HEK293T (cell line): ENCODE results near the gene KLHL1.

Source experiments
- ARNT ChIP-seq: fragments of 450-650 bp; IDR thresholded peaks from 2 replicates; pipeline ENCODE4 v1.6.1; 2017; ENCODE audit warnings: mild to moderate bottlenecking
- CTBP1 ChIP-seq: fragments of 450-650 bp; IDR thresholded peaks from 2 replicates; pipeline ENCODE4 v1.6.1; 2016; ENCODE audit warnings: borderline replicate concordance
- ELF4 ChIP-seq: fragments of 450-650 bp; IDR thresholded peaks from 2 replicates; pipeline ENCODE4 v1.6.1; 2017; ENCODE audit warnings: antibody characterized with exemption
- FOXK2 ChIP-seq: fragments of 450-650 bp; IDR thresholded peaks from 2 replicates; pipeline ENCODE4 v1.6.1; 2016; ENCODE audit warnings: mild to moderate bottlenecking
- FOXM1 ChIP-seq: fragments of 450-650 bp; IDR thresholded peaks from 2 replicates; pipeline ENCODE4 v1.6.1; 2017; ENCODE audit warnings: mild to moderate bottlenecking, borderline replicate concordance
- HDGF ChIP-seq: fragments of 450-650 bp; IDR thresholded peaks from 2 replicates; pipeline ENCODE4 v1.6.1; 2017; ENCODE audit warnings: antibody characterized with exemption, borderline replicate concordance
- NFRKB ChIP-seq: fragments of 450-650 bp; IDR thresholded peaks from 2 replicates; pipeline ENCODE4 v1.6.1; 2016; ENCODE audit warnings: mild to moderate bottlenecking, moderate library complexity
- SP1 ChIP-seq: fragments of 450-650 bp; IDR thresholded peaks from 2 replicates; pipeline ENCODE4 v1.6.1; 2017
- SUZ12 ChIP-seq: fragments of 450-650 bp; IDR thresholded peaks from 2 replicates; pipeline ENCODE4 v1.6.1; 2016; ENCODE audit warnings: mild to moderate bottlenecking
- TF ChIP-seq, protein P1 (sequence below): fragments of 450-650 bp; IDR thresholded peaks from 2 replicates; pipeline ENCODE4 v1.6.1; 2016

DNA sequence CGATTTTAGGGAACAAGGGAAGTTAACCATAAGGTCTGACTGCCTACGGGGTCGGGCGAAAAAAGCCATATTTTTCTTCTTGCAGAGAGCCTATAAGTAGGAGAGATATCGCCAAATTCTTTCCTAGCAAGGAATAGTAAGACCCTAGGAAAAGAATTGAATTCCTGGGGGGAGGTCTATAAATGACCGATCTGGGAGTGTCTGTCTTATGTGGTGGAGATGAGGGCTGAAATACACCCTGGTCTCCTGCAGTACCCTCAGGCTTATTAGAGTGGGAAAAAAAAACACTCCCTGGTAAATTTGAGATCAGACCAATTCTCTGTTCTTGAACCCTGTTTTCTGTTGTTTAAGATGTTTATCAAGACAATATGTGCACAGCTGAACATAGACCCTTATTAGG lies 448.1 kb downstream of the KLHL1 start:
- TF ChIP-seq SP1 (no peak), HDGF (no peak), SUZ12 (no peak), ELF4 (no peak), CTBP1 (no peak), NFRKB (no peak), FOXM1 (no peak), FOXK2 (no peak), ARNT (no peak)
- TF ChIP-seq, protein P1, sequence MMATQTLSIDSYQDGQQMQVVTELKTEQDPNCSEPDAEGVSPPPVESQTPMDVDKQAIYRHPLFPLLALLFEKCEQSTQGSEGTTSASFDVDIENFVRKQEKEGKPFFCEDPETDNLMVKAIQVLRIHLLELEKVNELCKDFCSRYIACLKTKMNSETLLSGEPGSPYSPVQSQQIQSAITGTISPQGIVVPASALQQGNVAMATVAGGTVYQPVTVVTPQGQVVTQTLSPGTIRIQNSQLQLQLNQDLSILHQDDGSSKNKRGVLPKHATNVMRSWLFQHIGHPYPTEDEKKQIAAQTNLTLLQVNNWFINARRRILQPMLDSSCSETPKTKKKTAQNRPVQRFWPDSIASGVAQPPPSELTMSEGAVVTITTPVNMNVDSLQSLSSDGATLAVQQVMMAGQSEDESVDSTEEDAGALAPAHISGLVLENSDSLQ, result no peak
